Measurements from ENCODE around the gene TFPI2. TPM values are rescaled to one million over a fixed set of nuclear protein-coding genes. Genes with fewer than 3 reads are reported as not detected.

Gene TFPI2
- total and polyA plus RNA-seq, 4 donors, result 1.4 to 9.1 (median 3.6) TPM

GRCh38 chr7:93894426-93894825, 3.9 kb upstream of the TFPI2 start:
- TF ChIP-seq RXRA (IDR thresholded peaks at IDR 0.05), result no peak
- no peak for TF ChIP-seq ATF3 (IDR thresholded peaks at IDR 0.05)
- TF ChIP-seq HNF4A (conservative IDR thresholded peaks at IDR 0.05), result no peak
- TF ChIP-seq SP1 (IDR thresholded peaks at IDR 0.05), result no peak
- no peak for TF ChIP-seq HNF4G (IDR thresholded peaks at IDR 0.05)
- TF ChIP-seq NR2F2 (IDR thresholded peaks at IDR 0.05), result no peak
- TF ChIP-seq ZBTB33 (IDR thresholded peaks at IDR 0.05), result no peak
- TF ChIP-seq TAF1 (conservative IDR thresholded peaks at IDR 0.05), result no peak
- no peak for TF ChIP-seq RAD21 (IDR thresholded peaks at IDR 0.05)
- TF ChIP-seq JUND (IDR thresholded peaks at IDR 0.05), result no peak
- TF ChIP-seq GABPA (IDR thresholded peaks at IDR 0.05 in 1 of 2, conservative IDR thresholded peaks at IDR 0.05 in 1 of 2), result no peak
- no peak for TF ChIP-seq FOXA1 (IDR thresholded peaks at IDR 0.05)
- TF ChIP-seq MAX (IDR thresholded peaks at IDR 0.05), result no peak
- TF ChIP-seq FOXA2 (IDR thresholded peaks at IDR 0.05), result no peak
- TF ChIP-seq YY1 (IDR thresholded peaks at IDR 0.05), result no peak
- TF ChIP-seq CTCF (IDR thresholded peaks at IDR 0.05; ENCODE audit: low read depth, low read length, missing input control), result no peak
- TF ChIP-seq EGR1 (IDR thresholded peaks at IDR 0.05; ENCODE audit: low read depth in 2 of 2), result no peak
- Histone ChIP-seq H3K27me3 (ENCODE audit: control insufficient read depth in 4 of 4, insufficient read depth in 4 of 4, low read length in 3 of 4) (peaks cover 0 to 4% (median 1%) of the 10 kb centered on the region in 4 donors), H3K4me3 (ENCODE audit: low read depth in 1 of 3, low read length in 3 of 3) (no peak overlapping the region), H3K36me3 (ENCODE audit: control insufficient read depth in 4 of 4, insufficient read depth in 3 of 4, low read depth in 1 of 4, low read length in 3 of 4) (no peaks in the 10 kb centered on the region), H3K9me3 (ENCODE audit: control insufficient read depth in 4 of 4, low read length in 3 of 4) (no peaks in the 10 kb centered on the region), H3K4me1 (ENCODE audit: control insufficient read depth in 4 of 4, insufficient read depth in 4 of 4, low read length in 3 of 4) (peaks cover 0 to 9% (median 6%) of the 10 kb centered on the region in 4 donors), H3K9ac (ENCODE audit: low read depth in 1 of 2, low read length in 2 of 2) (no peak overlapping the region), H3K27ac (ENCODE audit: low read depth in 1 of 2, low read length in 2 of 2) (peak overlapping the region in 1 of 2 donors; percentile 18)
- 73% methylated on average over 1 of the region's 1 CpG for WGBS
- no peak for DNase-seq (ENCODE audit: low spot score)

- Histone ChIP-seq H3K4me3 (ENCODE audit: low read depth in 1 of 3, low read length in 3 of 3) (peak overlapping the region; percentile 13 to 45 (median 32)), H3K36me3 (ENCODE audit: control insufficient read depth in 4 of 4, insufficient read depth in 3 of 4, low read depth in 1 of 4, low read length in 3 of 4) (no peaks in the 10 kb centered on the region), H3K9me3 (ENCODE audit: control insufficient read depth in 4 of 4, low read length in 3 of 4) (no peaks in the 10 kb centered on the region), H3K27ac (ENCODE audit: low read depth in 1 of 2, low read length in 2 of 2) (peak overlapping the region; percentile 7 to 28), H3K4me1 (ENCODE audit: control insufficient read depth in 4 of 4, insufficient read depth in 4 of 4, low read length in 3 of 4) (peaks cover 0 to 9% (median 6%) of the 10 kb centered on the region in 4 donors), H3K9ac (ENCODE audit: low read depth in 1 of 2, low read length in 2 of 2) (no peak overlapping the region), H3K27me3 (ENCODE audit: control insufficient read depth in 4 of 4, insufficient read depth in 4 of 4, low read length in 3 of 4) (peaks cover 0 to 4% (median 2%) of the 10 kb centered on the region in 4 donors)
- no peak for DNase-seq (ENCODE audit: low spot score)
- TF ChIP-seq REST (IDR thresholded peaks at IDR 0.05) (no peak), RAD21 (IDR thresholded peaks at IDR 0.05) (no peak), ATF3 (IDR thresholded peaks at IDR 0.05) (no peak), EGR1 (IDR thresholded peaks at IDR 0.05; ENCODE audit: low read depth in 2 of 2) (no peak)
- 2% methylated on average over 28 of the region's 28 CpGs for WGBS
These were observed 501 bp downstream of the TFPI2 start for GRCh38 chr7:93890041-93890463.

Measured in liver (tissue), 9 donors.